AG10803 (cell line): ENCODE results near the gene SMIM5.
A peak's percentile ranks its signal among the peaks of the same experiment; 100 is the strongest.

Source experiments
- DNase-seq: peaks from one replicate; pipeline ENCODE4 v3.0.0; 2010; ENCODE audit warnings: low read depth
- H3K4me3 ChIP-seq: 2 replicates; pipeline ENCODE4 v1.5.1; 2011; ENCODE audit warnings: mild to moderate bottlenecking, low read length, control low read depth
- CTCF ChIP-seq: conservative IDR thresholded peaks from 2 replicates; pipeline ENCODE4 v1.5.1; 2011; ENCODE audit warnings: mild to moderate bottlenecking, low read length, control low read depth, inconsistent platforms

Gene SMIM5

GRCh38 chr17:75630071-75630917 lies 2.9 kb upstream of the SMIM5 start:
- TF ChIP-seq CTCF, result no peak
- no peak overlapping the region for H3K4me3 ChIP-seq
- DNase-seq, result no peak

- no peak for TF ChIP-seq CTCF
- H3K4me3 ChIP-seq, result no peak overlapping the region
Observed at GRCh38 chr17:75631353-75631752, 1.9 kb upstream of the SMIM5 start.

GRCh38 chr17:75632428-75632827 lies 806 bp upstream of the SMIM5 start:
- no peak for DNase-seq
- no peak overlapping the region for H3K4me3 ChIP-seq
- no peak for TF ChIP-seq CTCF

More at GRCh38 chr17:75631353-75631752, 1.9 kb upstream of the SMIM5 start:
- no peak for DNase-seq

- no peak overlapping the region for H3K4me3 ChIP-seq
- DNase-seq, result peak; percentile 87
- peak; percentile 74 for TF ChIP-seq CTCF
Observed at GRCh38 chr17:75633486-75634375, 497 bp downstream of the SMIM5 start.

- TF ChIP-seq CTCF, result no peak
- DNase-seq, result no peak
- H3K4me3 ChIP-seq, result no peak overlapping the region
Observed at GRCh38 chr17:75634376-75634740, 1.1 kb downstream of the SMIM5 start.

- TF ChIP-seq CTCF, result no peak
- H3K4me3 ChIP-seq, result no peak overlapping the region
- DNase-seq, result no peak
Observed at GRCh38 chr17:75634754-75635609, 1.7 kb downstream of the SMIM5 start.
